Jurkat, Clone E6-1 (cell line): ENCODE results near the gene OR10G3. TPM values are rescaled to one million over a fixed set of nuclear protein-coding genes. Genes with fewer than 3 reads are reported as not detected.
"Not testable (repeated sequence)": the region's sequence is repeated elsewhere in the genome, so short reads cannot be mapped to it uniquely, and the experiment has no call there.

Experiments used
- DNase-seq: peaks from one replicate; pipeline ENCODE4 v3.0.0-alpha.2; 2011; ENCODE audit warnings: low read depth, low spot score
- H3K4me3 ChIP-seq: 2 replicates; pipeline ENCODE4 v1.5.1; 2011; ENCODE audit warnings: mild to moderate bottlenecking, low read length, control low read depth, moderate library complexity
- polyA plus RNA-seq: library from polyadenylated mRNA; unstranded; fragments of >200 nt; gene quantifications from one replicate; pipeline ENCODE4 v1.2.1, GENCODE V29; 2012; ENCODE audit warnings: missing spikeins; ENCODE audit not compliant: insufficient read length, insufficient read depth

OR10G3 gene
- not detected for polyA plus RNA-seq

- no peak within 1 kb of the TSS for H3K4me3 ChIP-seq
- no peak for DNase-seq
These were observed at the start of gene OR10G3 for GRCh38 chr14:21579976-21580375. Gene OR10G3, minus strand, starts transcription at chr14:21580076. Its CDS starts 9,332 bp downstream, at chr14:21570744.

GRCh38 chr14:21626491-21627230 lies 46.8 kb upstream of the OR10G3 start:
- H3K4me3 ChIP-seq, result no peak overlapping the region
- DNase-seq, result no peak

- no peak overlapping the region for H3K4me3 ChIP-seq
- DNase-seq, result no peak
These were observed 37.7 kb upstream of the OR10G3 start for GRCh38 chr14:21617614-21618013.

GRCh38 chr14:21614240-21614639 lies 34.4 kb upstream of the OR10G3 start:
- DNase-seq, result no peak
- no peak overlapping the region for H3K4me3 ChIP-seq

- no peak overlapping the region for H3K4me3 ChIP-seq
- no peak for DNase-seq
These were observed 32.4 kb upstream of the OR10G3 start for GRCh38 chr14:21612324-21612723.

- H3K4me3 ChIP-seq, result not testable (repeated sequence)
These were observed 22.3 kb upstream of the OR10G3 start for GRCh38 chr14:21602181-21602580.

GRCh38 chr14:21589317-21589716 lies 9.4 kb upstream of the OR10G3 start:
- H3K4me3 ChIP-seq, result no peak overlapping the region
- no peak for DNase-seq

More at GRCh38 chr14:21602181-21602580, 22.3 kb upstream of the OR10G3 start:
- DNase-seq, result not testable (repeated sequence)

- no peak for DNase-seq
- no peak overlapping the region for H3K4me3 ChIP-seq
These were observed 4.2 kb downstream of the OR10G3 start for GRCh38 chr14:21575661-21576060.

- no peak for DNase-seq
- H3K4me3 ChIP-seq, result no peak overlapping the region
These were observed 7.3 kb downstream of the OR10G3 start for GRCh38 chr14:21572604-21573003.

GRCh38 chr14:21558703-21559170 lies 21.1 kb downstream of the OR10G3 start:
- H3K4me3 ChIP-seq, result no peak overlapping the region
- DNase-seq, result no peak

GRCh38 chr14:21557084-21557901 lies 22.6 kb downstream of the OR10G3 start:
- peak overlapping the region; percentile 45 for H3K4me3 ChIP-seq
- DNase-seq, result peak; percentile 89

- no peak for DNase-seq
- H3K4me3 ChIP-seq, result no peak overlapping the region
These were observed 23.3 kb downstream of the OR10G3 start for GRCh38 chr14:21556378-21557083.

- no peak overlapping the region for H3K4me3 ChIP-seq
- no peak for DNase-seq
These were observed 26.6 kb downstream of the OR10G3 start for GRCh38 chr14:21553266-21553665.

- DNase-seq, H3K4me3 ChIP-seq: not testable (repeated sequence)
These were observed 35.3 kb downstream of the OR10G3 start for GRCh38 chr14:21544588-21544987.

- no peak for DNase-seq
- no peak overlapping the region for H3K4me3 ChIP-seq
These were observed 35.9 kb downstream of the OR10G3 start for GRCh38 chr14:21543963-21544362.

GRCh38 chr14:21543521-21543960 lies 36.3 kb downstream of the OR10G3 start:
- H3K4me3 ChIP-seq, result no peak overlapping the region
- DNase-seq, result no peak

GRCh38 chr14:21541413-21542074 lies 38.3 kb downstream of the OR10G3 start:
- DNase-seq, result no peak
- no peak overlapping the region for H3K4me3 ChIP-seq

GRCh38 chr14:21539189-21539940 lies 40.5 kb downstream of the OR10G3 start:
- no peak overlapping the region for H3K4me3 ChIP-seq
- no peak for DNase-seq
